Diencephalon (tissue), 1 donor: ENCODE measurements around the gene PLEKHJ1. TPM values are rescaled to one million over a fixed set of nuclear protein-coding genes. Genes with fewer than 3 reads are reported as not detected.

Source experiments
- small RNA-seq: library from RNA; depleted of rRNA; stranded (forward); fragments of <200 nt; gene quantifications from one replicate; pipeline ENCODE3, GENCODE V24; 2014
- total RNA-seq: library from RNA; depleted of rRNA; stranded (reverse); fragments of >200 nt; gene quantifications from one replicate; pipeline ENCODE4 v1.2.3, GENCODE V29; 2014

PLEKHJ1 gene, protein sequence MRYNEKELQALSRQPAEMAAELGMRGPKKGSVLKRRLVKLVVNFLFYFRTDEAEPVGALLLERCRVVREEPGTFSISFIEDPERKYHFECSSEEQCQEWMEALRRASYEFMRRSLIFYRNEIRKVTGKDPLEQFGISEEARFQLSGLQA
- total RNA-seq, result 49.8 TPM

GRCh38 chr19:2236314-2237050 is at the start of gene PLEKHJ1, which contains the start of gene SF3A2:
TSS of gene PLEKHJ1 (minus strand) at chr19:2236329. CDS start at chr19:2236248, 81 bp downstream.
TSS of gene SF3A2 (plus strand) at chr19:2236824. CDS start at chr19:2243419, 6,595 bp downstream.

DNA sequence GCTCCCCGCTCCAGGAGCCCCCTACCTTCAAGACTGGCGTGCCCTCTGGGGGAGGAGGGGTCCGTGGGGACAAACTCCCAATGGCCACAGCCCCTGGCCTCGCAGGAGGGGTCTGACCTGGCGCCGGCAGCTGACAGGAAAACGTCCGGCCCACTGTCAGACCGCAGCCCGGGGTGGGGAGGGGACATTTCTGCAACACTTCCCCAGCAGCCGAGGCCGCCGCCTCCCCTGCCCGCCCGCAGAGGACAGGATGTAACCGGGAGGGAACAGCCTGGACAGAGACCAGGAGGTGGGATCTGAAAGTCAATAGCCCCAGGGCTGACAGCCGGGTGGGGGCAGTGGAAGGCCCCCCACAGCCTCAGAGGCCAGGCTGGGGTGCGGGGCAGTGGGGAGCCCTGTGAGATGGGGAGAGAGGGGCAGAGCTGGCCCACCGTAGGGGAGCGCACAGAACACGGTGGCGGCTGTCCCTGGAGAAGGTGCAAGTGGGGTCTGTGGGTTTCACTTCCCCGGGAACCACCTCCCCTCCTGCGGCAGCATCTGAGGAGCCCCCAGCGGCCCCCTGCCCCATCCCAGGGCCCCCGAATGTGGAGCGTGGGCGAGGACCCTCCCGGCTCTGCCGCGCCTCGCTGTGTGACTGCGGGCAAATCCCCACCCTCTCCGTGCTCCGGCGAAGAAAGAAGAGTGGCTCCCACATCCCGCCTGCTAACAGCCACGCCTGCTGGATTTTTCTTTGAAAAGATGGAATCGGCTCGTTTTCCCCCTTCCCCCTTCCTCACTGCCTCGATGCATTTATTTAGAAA is 46.1 kb upstream of the PLEKHJ1 start, which contains the start of gene PEAK3:
Gene PEAK3 (minus strand): TSS at position 114 of the 800 bp plus-strand sequence. CDS start 1,244 bp downstream, outside the sequence.

DNA sequence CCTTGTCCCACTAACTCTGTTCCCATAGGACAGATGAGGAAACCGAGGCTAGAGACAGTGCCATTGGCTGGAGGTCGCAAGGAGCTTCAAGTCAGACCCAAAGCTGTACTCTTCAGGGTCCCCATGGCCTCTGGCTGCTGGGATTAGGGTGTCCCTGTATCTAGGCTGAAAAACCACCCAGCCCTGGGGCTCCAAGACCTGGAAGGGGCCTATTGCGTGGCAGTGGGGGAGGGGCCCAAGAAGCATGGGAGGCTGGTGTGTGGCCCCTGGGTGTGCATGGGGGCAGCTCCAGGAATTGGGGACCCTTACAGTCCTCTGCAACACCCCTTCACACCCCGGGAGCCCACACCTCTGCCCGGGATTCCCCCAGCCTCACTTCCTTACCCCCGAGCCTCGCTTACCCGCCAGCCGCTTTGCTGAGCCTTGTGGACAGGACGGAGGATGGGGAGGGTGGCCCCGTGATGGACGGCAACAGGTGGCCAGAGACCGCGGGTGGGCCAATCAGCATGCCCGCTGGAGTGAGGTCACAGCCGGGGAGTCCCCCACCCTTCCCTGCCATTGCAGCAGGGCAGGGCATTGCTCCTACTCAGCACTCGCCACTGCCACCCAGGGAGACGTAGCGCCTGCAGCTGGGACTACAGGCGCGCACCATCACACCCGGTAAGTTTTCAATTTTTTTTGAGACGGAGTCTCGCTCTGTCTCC is 20.0 kb upstream of the PLEKHJ1 start, which contains the start of gene JSRP1:
Gene JSRP1 (minus strand): TSS at position 436 of the 704 bp plus-strand sequence. CDS start 1,103 bp downstream, outside the sequence.

GRCh38 chr19:2249010-2249866 is 13.1 kb upstream of the PLEKHJ1 start, which contains the start of gene AMH:
TSS of gene AMH (plus strand) at chr19:2249323. CDS start at chr19:2249333, 10 bp downstream.

Small RNA genes lying within 50 kb of the gene (small RNA-seq; reads per million reads assigned to genes)
- gene MIR1227, result not detected

Other genes with a start within 250 kb of the PLEKHJ1 start
- gene BTBD2, start 220.6 kb downstream of the PLEKHJ1 start, total RNA-seq, result 59.3 TPM
- gene MKNK2, start 185.1 kb downstream of the PLEKHJ1 start, total RNA-seq, result 20.8 TPM
- gene MOB3A, start 140.0 kb downstream of the PLEKHJ1 start, total RNA-seq, result 15.5 TPM
- gene IZUMO4, start 139.4 kb downstream of the PLEKHJ1 start, total RNA-seq, result 8.5 TPM
- gene AP3D1, start 84.8 kb downstream of the PLEKHJ1 start, total RNA-seq, result 78.4 TPM
- 7.6 TPM for gene DOT1L, start 72.4 kb downstream of the PLEKHJ1 start, total RNA-seq
- 26.1 TPM for gene SF3A2, start 495 bp upstream of the PLEKHJ1 start, total RNA-seq
- 1.8 TPM for gene AMH, start 13.0 kb upstream of the PLEKHJ1 start, total RNA-seq
- not detected for gene JSRP1, start 20.1 kb upstream of the PLEKHJ1 start, total RNA-seq
- gene PEAK3, start 45.8 kb upstream of the PLEKHJ1 start, total RNA-seq, result not detected
- gene LINGO3, start 71.8 kb upstream of the PLEKHJ1 start, total RNA-seq, result 5.8 TPM
- 84.0 TPM for gene LSM7, start 92.3 kb upstream of the PLEKHJ1 start, total RNA-seq
- 29.3 TPM for gene SPPL2B, start 92.4 kb upstream of the PLEKHJ1 start, total RNA-seq
- 0.23 TPM for gene TMPRSS9, start 123.9 kb upstream of the PLEKHJ1 start, total RNA-seq
- 23.1 TPM for gene TIMM13, start 191.3 kb upstream of the PLEKHJ1 start, total RNA-seq
- 45.0 TPM for gene LMNB2, start 220.6 kb upstream of the PLEKHJ1 start, total RNA-seq
- gene GADD45B, start 239.8 kb upstream of the PLEKHJ1 start, total RNA-seq, result 5.5 TPM